ENCODE measurements around the gene CCDC174.

Gene CCDC174

DNA sequence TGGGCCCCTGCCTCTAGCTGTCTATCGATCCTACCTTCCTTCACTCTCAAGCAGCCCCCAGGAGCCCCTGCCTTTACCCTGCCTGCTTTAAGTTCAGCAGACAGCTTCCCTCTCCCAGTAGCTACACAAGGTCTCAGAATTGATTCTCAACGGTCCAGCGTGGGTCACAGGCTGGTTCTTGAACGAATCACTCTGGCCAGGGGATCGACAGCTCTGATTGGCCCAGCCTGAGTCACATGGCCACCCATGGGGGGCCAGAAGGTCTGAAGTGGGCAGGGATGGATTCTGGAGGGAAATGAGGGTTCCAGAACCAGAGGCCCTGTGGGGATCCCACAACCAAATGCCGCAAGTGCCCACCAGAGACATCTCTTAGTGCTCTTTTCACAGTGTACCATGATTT, 23.7 kb upstream of the CCDC174 start:
- DNase-seq: no peak

- no peak for DNase-seq
Measured at GRCh38 chr3:14628406-14628805, 23.2 kb upstream of the CCDC174 start.

DNA sequence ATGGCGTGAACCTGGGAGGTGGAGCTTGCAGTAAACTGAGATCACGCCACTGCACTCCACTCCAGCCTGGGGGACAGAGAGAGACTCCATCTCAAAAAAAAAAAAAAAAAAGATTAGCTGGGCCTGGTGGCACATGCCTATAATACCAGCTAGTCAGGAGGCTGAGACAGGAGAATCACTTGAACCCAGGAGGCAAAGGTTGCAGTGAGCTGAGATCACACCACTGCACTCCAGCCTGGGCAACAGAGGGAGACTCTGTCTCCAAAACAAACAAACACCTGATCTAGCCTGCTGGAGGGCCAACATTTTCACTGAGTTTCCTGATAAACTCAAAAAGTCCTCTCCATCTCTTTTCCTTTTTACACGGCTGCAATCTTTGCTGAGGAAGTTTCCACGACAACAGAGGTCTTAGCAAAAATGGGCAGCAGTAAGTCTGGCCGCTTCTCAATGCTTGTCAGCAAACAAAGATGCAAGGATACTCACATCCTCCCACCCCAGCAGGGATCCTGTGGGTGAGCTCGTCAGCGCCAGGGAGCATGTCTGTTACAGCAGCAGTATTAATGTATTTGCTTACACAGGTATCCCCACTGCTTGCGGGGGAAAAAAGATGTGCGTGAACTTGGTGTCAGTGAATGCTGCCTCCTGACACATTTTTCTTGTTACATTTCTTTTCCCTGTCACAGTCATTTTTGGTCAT, 21.0 kb upstream of the CCDC174 start:
- DNase-seq: no peak

GRCh38 chr3:14631101-14631497, 20.5 kb upstream of the CCDC174 start:
- DNase-seq: no peak

DNA sequence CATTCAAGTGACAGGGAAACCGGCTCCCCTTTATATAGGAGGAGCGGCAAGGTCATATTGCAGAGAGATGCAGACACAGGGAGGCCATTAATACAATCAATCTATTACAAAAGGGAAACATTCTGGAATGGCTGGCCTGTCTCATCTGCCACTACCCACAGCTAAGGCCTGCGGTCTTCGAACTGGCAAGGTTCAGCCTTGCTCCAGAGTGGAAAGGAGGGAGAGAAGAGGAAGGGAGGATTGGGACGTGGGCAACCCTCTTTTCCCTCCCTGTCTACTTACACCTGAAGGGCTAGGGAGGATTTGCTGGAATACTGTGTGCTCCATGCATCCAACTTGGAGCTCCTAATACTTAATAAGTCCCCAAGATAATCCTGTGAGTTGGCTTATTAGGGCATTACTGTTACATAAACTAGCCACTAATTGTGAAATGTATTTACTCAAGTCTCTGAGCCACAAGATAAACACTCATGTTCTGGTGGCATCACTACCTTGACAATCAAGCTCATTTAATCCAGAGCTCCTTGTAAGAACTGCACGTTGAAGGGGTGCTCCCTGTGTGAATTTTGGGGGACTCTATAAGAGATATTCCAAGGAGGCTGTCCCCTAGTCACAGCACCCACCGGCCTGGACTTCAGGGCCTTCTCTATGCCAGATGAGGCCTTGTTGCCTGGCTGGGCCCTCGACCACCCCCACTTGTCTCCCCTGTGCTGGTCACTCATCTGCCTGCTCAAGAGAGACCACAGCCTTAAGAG, 19.7 kb upstream of the CCDC174 start:
- DNase-seq: no peak

GRCh38 chr3:14632442-14632930, 19.1 kb upstream of the CCDC174 start:
- DNase-seq: no peak

DNA sequence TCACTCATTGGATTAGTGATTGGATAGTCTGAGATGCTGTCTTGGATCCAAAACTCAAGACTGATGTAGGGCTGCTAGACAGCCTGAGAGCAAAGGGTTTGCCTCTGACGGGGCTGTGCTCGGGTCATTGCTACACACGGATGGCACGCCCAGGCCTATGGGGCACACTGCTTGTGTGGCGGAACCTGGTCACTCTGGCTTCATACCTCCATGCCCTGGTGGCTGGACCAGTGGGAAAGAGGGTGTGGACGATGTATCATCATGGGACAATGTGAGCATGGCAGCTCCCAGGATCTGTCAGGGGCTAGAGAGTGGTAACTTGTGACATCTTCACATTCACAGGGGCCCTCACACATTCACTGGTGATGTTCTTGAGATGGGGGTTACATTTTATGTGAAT, 18.1 kb upstream of the CCDC174 start:
- DNase-seq: no peak

DNA sequence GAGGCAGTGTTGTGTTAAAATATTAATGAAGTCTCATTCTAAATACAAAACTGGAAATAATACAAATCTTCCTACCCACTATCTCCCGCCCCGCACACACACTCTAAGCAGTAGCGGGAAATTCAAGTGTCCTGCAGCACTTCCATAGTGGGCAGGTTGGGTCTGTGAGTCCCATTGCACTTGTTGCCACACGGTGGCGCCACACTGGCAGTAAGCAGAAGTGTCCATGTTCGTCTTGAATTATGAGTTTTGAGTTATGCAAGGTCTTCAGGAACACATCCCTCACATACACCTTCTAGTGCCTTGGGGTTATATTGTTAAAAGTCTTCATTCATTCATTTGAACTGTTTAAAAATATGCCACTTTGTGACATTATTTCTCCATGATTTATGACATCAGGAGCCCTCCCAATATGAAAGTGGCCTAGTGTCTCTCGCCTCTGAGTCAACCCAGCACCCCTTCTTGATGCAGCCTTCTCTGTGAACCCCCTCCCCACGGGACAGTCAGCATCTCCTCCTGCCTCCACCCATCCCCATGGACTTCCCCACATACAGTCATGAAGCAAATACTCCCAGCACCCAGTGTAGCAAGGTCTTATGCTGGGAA, 17.6 kb upstream of the CCDC174 start:
- DNase-seq: peak; percentile 43

GRCh38 chr3:14634763-14635400, 16.7 kb upstream of the CCDC174 start:
- no peak for DNase-seq

DNA sequence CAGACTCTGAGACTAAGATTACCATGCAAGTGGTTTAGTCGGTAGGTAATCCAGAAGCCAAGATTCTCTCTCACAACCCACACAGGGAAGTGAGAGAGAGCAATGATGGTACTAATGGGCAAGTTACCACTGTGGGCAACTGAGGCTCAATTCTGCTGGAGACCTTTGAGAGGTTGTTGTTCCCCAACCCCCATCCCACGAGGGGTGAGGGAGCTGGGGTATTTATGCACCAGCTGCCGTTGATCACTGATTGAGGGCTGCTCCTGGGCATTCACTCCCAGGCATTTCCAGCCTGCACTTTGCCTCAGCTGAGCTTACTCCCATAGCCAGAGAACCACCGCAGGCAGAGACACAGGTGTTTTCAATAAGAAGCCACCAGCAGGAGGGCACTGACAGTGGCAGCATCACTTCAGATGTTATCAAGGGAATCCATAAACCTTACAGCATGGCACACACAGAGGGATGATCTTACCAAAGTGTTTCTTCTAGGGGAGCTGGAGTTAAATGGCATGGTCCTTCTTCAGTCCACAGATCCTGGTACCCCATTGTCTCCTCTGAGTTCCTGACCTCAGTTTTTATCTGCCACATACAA, 15.0 kb upstream of the CCDC174 start:
- DNase-seq: no peak

- DNase-seq: no peak
Measured at GRCh38 chr3:14640157-14640562, 11.4 kb upstream of the CCDC174 start.

- no peak for DNase-seq
Measured at GRCh38 chr3:14640734-14641133, 10.8 kb upstream of the CCDC174 start.

- no peak for DNase-seq
Measured at GRCh38 chr3:14641346-14641745, 10.2 kb upstream of the CCDC174 start.

GRCh38 chr3:14645453-14645852, 6.1 kb upstream of the CCDC174 start:
- DNase-seq: no peak

GRCh38 chr3:14646131-14646573, 5.4 kb upstream of the CCDC174 start:
- no peak for DNase-seq

DNA sequence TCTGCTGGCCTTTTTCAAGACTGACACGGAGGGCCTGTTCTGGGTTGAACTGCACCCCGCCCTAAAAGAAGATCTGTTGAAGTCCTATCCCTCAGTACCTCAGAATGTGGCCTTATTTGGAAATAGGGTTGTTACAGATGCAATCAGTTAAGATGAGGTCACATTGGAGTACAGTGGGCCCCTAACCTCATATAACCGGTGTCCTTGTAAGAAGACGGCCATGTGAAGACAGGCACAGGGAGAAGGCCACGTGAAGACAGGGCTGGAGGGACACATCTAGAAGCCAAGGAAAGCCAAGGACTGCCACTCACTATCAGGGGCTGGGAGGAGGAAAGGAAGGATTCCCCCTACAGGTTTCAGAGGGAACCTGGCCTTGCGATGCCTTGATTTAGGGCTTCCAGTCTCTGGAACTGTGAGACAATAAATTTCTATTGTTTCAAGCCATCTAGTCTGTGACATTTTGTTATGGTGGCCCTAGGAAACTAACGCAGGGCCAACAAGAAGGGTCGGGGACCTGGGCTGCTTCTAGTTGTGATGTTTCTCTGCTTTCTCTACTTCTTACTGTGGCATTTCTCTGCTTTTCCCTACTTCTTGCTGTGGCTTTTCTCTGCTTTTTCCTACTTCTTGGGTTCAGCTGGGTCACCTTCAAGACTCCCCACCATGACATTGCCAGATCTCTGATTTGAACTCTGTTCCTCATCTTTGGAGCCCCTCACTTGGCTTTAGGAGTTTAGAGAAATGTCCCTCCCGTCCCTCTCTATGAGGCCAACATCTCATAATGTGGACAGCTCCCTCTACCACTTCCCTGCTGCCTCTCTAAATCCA, 4.8 kb upstream of the CCDC174 start:
- DNase-seq: no peak

GRCh38 chr3:14647976-14648955, 3.3 kb upstream of the CCDC174 start:
- no peak for DNase-seq

- DNase-seq: no peak
Measured at GRCh38 chr3:14649466-14649865, 2.1 kb upstream of the CCDC174 start.

DNA sequence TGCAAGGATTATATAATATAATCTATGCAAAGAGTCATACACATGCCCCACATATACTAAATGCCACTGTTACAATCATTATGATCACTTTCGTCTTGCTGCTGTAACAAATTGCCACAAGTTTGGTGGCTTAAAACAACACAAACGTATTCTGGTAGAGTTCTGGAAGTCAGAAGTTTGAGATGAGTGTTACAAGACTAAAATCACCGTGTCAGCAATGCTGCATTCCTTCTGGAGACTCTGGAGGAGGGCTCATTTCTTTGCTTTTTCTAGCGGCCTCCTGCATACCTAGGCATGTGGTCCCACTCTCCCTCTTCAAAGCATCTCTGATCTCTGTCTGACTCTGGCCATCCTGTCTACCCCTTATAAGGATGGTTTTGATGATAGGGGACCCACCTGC, 1.4 kb upstream of the CCDC174 start:
- no peak for DNase-seq

- DNase-seq: peak; percentile 32
Measured at GRCh38 chr3:14652360-14652907, 872 bp downstream of the CCDC174 start.
